Peyer's patch (tissue), 4 donors: ENCODE results near the gene FXN. TPM values are rescaled to one million over a fixed set of nuclear protein-coding genes. Genes with fewer than 3 reads are reported as not detected.

ENCODE experiments used
- DNase-seq, 3 donors: peaks; one replicate each; pipeline ENCODE4 v3.0.0-alpha.2; 2017 to 2019
- H3K27ac ChIP-seq, 4 donors: fragments of 200-600 bp; sonication (generic); one replicate each; pipeline ENCODE4 v1.5.1; 2016 to 2019
- H3K27me3 ChIP-seq, 2 donors: fragments of 200-600 bp; sonication (generic); one replicate each; pipeline ENCODE4 v1.5.1; 2019
- H3K36me3 ChIP-seq, 3 donors: fragments of 200-600 bp; sonication (generic); one replicate each; pipeline ENCODE4 v1.5.1; 2016 to 2019
- H3K4me1 ChIP-seq, 4 donors: fragments of 200-600 bp; sonication (generic); one replicate each; pipeline ENCODE4 v1.5.1; 2016 to 2019
- H3K4me3 ChIP-seq, 4 donors: fragments of 200-600 bp; sonication (generic); 1 replicate in 3 of 4; 2 replicates in 1 of 4; pipeline ENCODE4 v1.5.1; 2016 to 2019; ENCODE audit warnings: mild to moderate bottlenecking in 1 of 4
- H3K9me3 ChIP-seq, 4 donors: fragments of 200-600 bp; sonication (generic); one replicate each; pipeline ENCODE4 v1.5.1; 2016 to 2019; ENCODE audit warnings: mild to moderate bottlenecking in 1 of 4
- POLR2A ChIP-seq, 2 donors: fragments of 450-650 bp; IDR thresholded peaks; one replicate each; pipeline ENCODE4 v1.5.1; 2017; ENCODE audit warnings: antibody characterized with exemption in 2 of 2, mild to moderate bottlenecking in 2 of 2, moderate library complexity in 2 of 2
- total RNA-seq, 4 donors: library from RNA; depleted of rRNA; stranded (reverse); fragments of >200 nt; gene quantifications; one replicate each; pipeline ENCODE4 v1.1.0, GENCODE V29; 2016
- TF ChIP-seq, protein P1 (sequence below), 6 experiments: fragments of 450-650 bp in 4 of 6; fragments of 200-600 bp in 2 of 6; sonication (generic) in 1 of 6; IDR thresholded peaks; one replicate each; pipeline ENCODE4 v1.5.1; 2017 to 2019; ENCODE audit warnings: antibody characterized with exemption in 6 of 6, mild to moderate bottlenecking in 3 of 6, moderate library complexity in 1 of 6

FXN gene
- total RNA-seq, 4 donors from 2014 or later: 1.7 to 4.2 (median 2.7) TPM

DNA sequence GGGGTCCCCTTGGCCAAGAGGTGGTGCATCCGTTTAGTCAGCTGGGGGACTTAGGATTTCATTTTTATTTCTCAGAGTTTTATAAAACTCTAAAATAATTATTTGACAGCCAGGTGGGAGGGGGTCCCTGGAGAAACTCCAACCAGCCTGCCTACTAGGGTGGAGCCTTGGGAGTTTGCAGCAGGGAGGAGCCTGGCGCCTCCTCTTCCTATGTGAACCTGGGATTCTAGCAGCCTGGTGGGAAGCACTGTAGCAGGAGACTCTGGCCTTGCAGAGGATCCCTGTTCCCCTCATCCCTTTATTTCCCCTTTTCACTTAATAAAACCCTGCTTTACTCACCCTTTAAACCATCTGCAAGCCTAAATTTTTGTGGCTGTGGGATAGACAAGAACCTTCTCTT is 50.8 kb downstream of the FXN start:
- no peak overlapping the region for H3K4me3 ChIP-seq
- H3K27me3 ChIP-seq: no peaks in the 10 kb centered on the region
- peaks cover 0 to 9% (median 0%) of the 10 kb centered on the region in 4 donors for H3K4me1 ChIP-seq
- H3K36me3 ChIP-seq: no peaks in the 10 kb centered on the region
- no peak overlapping the region for H3K27ac ChIP-seq
- H3K9me3 ChIP-seq: no peaks in the 10 kb centered on the region
- DNase-seq: no peak
- TF ChIP-seq POLR2A (IDR thresholded peaks at IDR 0.05): no peak
- TF ChIP-seq, protein P1, sequence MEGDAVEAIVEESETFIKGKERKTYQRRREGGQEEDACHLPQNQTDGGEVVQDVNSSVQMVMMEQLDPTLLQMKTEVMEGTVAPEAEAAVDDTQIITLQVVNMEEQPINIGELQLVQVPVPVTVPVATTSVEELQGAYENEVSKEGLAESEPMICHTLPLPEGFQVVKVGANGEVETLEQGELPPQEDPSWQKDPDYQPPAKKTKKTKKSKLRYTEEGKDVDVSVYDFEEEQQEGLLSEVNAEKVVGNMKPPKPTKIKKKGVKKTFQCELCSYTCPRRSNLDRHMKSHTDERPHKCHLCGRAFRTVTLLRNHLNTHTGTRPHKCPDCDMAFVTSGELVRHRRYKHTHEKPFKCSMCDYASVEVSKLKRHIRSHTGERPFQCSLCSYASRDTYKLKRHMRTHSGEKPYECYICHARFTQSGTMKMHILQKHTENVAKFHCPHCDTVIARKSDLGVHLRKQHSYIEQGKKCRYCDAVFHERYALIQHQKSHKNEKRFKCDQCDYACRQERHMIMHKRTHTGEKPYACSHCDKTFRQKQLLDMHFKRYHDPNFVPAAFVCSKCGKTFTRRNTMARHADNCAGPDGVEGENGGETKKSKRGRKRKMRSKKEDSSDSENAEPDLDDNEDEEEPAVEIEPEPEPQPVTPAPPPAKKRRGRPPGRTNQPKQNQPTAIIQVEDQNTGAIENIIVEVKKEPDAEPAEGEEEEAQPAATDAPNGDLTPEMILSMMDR (IDR thresholded peaks at IDR 0.05): no peak

DNA sequence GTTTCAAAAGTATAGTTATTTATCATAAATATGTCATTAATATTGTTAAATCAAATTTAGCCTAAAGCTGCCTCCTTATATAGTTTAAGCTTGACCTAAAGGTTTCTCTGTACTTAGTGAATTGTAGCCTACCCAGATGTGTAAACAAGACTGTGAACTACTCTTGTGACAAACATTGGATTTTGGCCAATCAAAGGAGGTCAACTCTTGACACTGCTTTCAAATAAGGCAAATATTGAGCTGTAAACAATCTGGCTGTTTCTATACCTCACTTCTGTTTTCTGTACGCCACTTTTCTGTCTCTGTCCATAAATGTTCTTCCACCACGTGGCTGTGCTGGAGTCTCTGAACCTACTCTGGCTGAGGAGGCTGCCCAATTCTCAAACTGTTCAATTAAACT is 51.2 kb downstream of the FXN start:
- Histone ChIP-seq H3K36me3 (no peaks in the 10 kb centered on the region), H3K4me3 (no peak overlapping the region), H3K27ac (no peak overlapping the region), H3K9me3 (no peaks in the 10 kb centered on the region), H3K4me1 (peaks cover 0 to 9% (median 0%) of the 10 kb centered on the region in 4 donors), H3K27me3 (no peaks in the 10 kb centered on the region)
- no peak for TF ChIP-seq POLR2A (IDR thresholded peaks at IDR 0.05)
- TF ChIP-seq, protein P1 (IDR thresholded peaks at IDR 0.05): no peak
- no peak for DNase-seq

DNA sequence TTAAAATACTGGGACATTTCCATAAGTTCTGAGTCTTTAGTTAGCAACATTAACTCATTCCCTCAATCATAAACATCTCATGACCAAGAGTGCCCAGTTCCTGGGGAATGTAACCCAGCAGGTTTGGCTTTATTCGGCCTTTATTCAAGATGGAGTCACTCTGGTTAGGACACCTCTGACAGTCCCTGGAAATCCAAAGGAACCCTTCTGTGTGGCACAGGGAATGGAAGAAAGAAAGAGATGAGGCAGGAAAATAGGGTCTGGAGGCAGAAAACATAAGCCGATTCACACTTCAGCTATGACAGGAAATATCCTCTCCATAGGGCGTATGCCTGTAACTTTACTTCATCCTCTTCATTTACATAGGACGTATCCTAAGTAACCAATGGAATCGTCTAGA is 53.5 kb downstream of the FXN start:
- Histone ChIP-seq H3K27me3 (no peaks in the 10 kb centered on the region), H3K27ac (no peak overlapping the region), H3K4me3 (no peak overlapping the region), H3K4me1 (peaks cover 0 to 9% (median 0%) of the 10 kb centered on the region in 4 donors), H3K9me3 (no peaks in the 10 kb centered on the region), H3K36me3 (no peaks in the 10 kb centered on the region)
- DNase-seq: no peak
- TF ChIP-seq, protein P1 (IDR thresholded peaks at IDR 0.05): no peak
- no peak for TF ChIP-seq POLR2A (IDR thresholded peaks at IDR 0.05)

DNA sequence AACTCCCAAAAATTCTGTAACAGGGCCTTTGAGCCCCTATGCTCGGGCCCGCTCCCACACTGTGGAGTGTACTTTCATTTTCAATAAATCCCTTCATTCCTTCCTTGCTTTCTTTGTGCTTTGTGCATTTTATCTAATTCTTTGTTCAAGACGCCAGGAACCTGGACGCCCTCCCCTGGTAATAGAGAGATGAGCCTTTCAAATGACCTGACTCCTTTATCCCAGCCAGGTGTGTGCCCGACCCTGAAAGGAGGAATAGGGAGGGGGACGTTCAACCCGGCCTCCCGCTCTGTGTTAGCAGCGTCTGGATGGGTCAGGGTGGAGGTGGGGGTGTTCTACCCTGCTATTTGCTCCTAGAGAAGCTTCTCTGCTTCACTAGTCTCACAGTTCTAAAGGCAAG is 53.9 kb downstream of the FXN start:
- H3K27ac ChIP-seq: no peak overlapping the region
- TF ChIP-seq, protein P1 (IDR thresholded peaks at IDR 0.05): no peak
- no peak overlapping the region for H3K4me3 ChIP-seq
- H3K9me3 ChIP-seq: no peaks in the 10 kb centered on the region
- H3K36me3 ChIP-seq: no peaks in the 10 kb centered on the region
- peaks cover 0 to 9% (median 0%) of the 10 kb centered on the region in 4 donors for H3K4me1 ChIP-seq
- no peaks in the 10 kb centered on the region for H3K27me3 ChIP-seq
- DNase-seq: no peak

DNA sequence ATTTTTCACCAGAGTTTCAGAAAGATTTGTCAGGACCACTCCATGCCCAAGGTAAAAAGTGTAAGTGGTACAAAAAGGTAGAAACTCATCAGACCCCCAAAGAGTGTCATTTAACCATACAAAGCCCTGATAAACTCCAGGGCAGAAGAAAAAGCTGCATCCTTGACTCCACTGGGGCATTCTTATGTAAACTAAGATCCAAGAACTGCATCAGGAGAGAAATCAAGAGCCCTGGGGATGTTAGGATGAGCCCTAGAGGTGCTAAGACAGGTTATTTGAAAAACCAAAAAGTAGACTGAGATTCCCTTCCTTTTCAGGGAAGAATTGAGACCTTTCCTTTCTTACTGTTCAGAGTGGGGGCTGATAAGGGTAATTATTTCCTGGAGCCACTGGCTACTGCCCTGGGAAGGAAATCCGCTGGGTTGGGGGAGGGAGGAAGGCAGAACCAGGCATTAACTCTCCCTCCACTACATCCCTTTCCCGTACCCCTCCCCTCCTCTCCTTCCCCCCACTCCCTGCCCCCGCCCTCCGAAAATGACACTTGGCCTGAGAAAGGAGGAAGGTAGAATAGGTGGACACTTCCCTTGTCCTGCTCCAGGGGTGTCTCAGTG is 54.7 kb downstream of the FXN start:
- H3K27ac ChIP-seq: no peak overlapping the region
- peaks cover 0 to 9% (median 0%) of the 10 kb centered on the region in 4 donors for H3K4me1 ChIP-seq
- no peaks in the 10 kb centered on the region for H3K9me3 ChIP-seq
- no peaks in the 10 kb centered on the region for H3K36me3 ChIP-seq
- no peak for TF ChIP-seq POLR2A (IDR thresholded peaks at IDR 0.05)
- H3K4me3 ChIP-seq: no peak overlapping the region
- DNase-seq: no peak
- H3K27me3 ChIP-seq: no peaks in the 10 kb centered on the region

DNA sequence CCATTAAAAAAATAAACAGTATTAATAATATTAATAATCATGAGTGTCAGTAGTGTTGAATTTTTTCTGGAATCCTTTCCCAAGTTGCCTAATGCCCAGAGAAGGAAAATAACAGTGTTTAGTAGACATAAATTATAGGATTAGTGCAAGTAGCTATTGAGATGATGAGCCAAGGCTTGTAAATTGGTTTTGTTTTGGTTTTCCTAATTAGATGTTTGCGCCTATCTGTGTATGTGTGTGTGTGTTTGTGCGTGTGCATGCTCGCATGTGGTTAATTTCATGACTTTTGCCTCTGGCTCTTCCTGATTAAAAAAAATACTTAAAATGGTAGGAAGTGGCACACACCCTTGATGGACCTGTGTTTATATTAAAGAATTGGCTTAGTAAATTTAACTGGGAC is 55.4 kb downstream of the FXN start:
- DNase-seq: no peak
- no peak overlapping the region for H3K27ac ChIP-seq
- no peak for TF ChIP-seq POLR2A (IDR thresholded peaks at IDR 0.05)
- TF ChIP-seq, protein P1 (IDR thresholded peaks at IDR 0.05): no peak
- no peaks in the 10 kb centered on the region for H3K27me3 ChIP-seq
- H3K36me3 ChIP-seq: no peaks in the 10 kb centered on the region
- peaks cover 0 to 9% (median 0%) of the 10 kb centered on the region in 4 donors for H3K4me1 ChIP-seq
- no peaks in the 10 kb centered on the region for H3K9me3 ChIP-seq
- H3K4me3 ChIP-seq: no peak overlapping the region
